Measurements from ENCODE around the gene COG7. TPM values are rescaled to one million over a fixed set of nuclear protein-coding genes. Genes with fewer than 3 reads are reported as not detected.

The COG7 gene
- total RNA-seq, 2 experiments from 2014 or later = 20.0 to 21.5 TPM

GRCh38 chr16:23380501-23380951, 72.5 kb downstream of the COG7 start:
- H3K27me3 Mint-ChIP-seq (ENCODE audit: low read depth) = no peaks in the 10 kb centered on the region
- ChIA-PET CTCF (no interaction called here), POLR2A (interaction anchor here (0.6 kb wide), 1 partner anchor 33 kb away, joined by 3 read pairs; no protein-coding TSS in a partner anchor)
- no peaks in the 10 kb centered on the region for H3K4me1 Mint-ChIP-seq (ENCODE audit: low read depth)
- no peak for ATAC-seq
- no peaks in the 10 kb centered on the region for H3K9me3 Mint-ChIP-seq (ENCODE audit: insufficient read depth)
- no peak overlapping the region for H3K4me3 Mint-ChIP-seq
- DNase-seq = no peak
- H3K36me3 Mint-ChIP-seq (ENCODE audit: low read depth) = no peaks in the 10 kb centered on the region
- H3K27ac Mint-ChIP-seq = no peak overlapping the region

DNA sequence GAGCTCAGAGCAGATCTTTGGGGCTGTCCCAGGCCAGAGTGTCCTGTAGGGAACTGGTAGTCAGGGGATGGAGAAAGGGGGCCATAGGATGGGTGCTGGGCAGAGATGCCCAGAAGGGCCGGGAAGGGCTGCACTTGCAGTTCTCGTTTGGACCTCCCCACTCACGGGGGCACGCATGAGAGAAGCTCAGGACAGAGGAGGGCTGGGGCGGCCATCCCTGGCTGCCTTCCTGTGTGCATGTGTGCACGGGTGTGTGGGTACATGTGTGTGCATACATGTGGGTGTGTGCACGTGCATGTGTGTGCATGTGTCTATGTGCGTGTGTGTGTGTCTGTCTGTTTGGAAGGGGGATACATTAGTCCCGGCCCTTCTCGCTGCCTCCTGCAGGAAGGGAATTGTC, 73.3 kb downstream of the COG7 start:
- ChIA-PET POLR2A (no interaction called here), CTCF (no interaction called here)
- H3K27me3 Mint-ChIP-seq (ENCODE audit: low read depth) = no peaks in the 10 kb centered on the region
- DNase-seq = no peak
- H3K4me1 Mint-ChIP-seq (ENCODE audit: low read depth) = no peaks in the 10 kb centered on the region
- H3K9me3 Mint-ChIP-seq (ENCODE audit: insufficient read depth) = no peaks in the 10 kb centered on the region
- no peak overlapping the region for H3K4me3 Mint-ChIP-seq
- H3K36me3 Mint-ChIP-seq (ENCODE audit: low read depth) = no peaks in the 10 kb centered on the region
- H3K27ac Mint-ChIP-seq = no peak overlapping the region
- no peak for ATAC-seq

- H3K27ac Mint-ChIP-seq = no peak overlapping the region
- H3K9me3 Mint-ChIP-seq (ENCODE audit: insufficient read depth) = no peaks in the 10 kb centered on the region
- ChIA-PET POLR2A (no interaction called here), CTCF (no interaction called here)
- no peaks in the 10 kb centered on the region for H3K36me3 Mint-ChIP-seq (ENCODE audit: low read depth)
- ATAC-seq (no peak), DNase-seq (no peak)
- no peak overlapping the region for H3K4me3 Mint-ChIP-seq
- H3K4me1 Mint-ChIP-seq (ENCODE audit: low read depth) = no peaks in the 10 kb centered on the region
- H3K27me3 Mint-ChIP-seq (ENCODE audit: low read depth) = no peaks in the 10 kb centered on the region
These were observed 74.1 kb downstream of the COG7 start for GRCh38 chr16:23378921-23379320.

DNA sequence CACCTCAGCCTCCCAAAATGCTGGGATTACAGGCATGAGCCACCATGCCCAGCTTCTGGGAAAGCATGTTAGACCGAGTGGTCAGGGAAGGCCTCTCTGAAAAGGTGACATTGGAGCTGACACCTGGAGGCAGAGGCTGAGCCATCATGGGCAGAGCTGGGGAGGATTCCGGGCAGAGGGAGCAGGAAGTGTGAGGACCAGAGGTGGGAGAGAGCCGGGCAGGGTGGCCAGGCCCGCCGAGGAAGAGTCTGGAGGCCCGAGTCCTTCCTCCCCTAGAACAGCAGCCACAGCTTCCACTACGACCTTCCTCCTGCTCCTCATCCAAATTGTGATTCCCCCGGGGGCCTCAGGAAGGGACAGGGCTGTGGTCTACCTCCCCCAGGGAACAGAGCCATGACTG, 74.7 kb downstream of the COG7 start:
- Mint-ChIP-seq H3K4me1 (ENCODE audit: low read depth) (no peaks in the 10 kb centered on the region), H3K4me3 (no peak overlapping the region), H3K27me3 (ENCODE audit: low read depth) (no peaks in the 10 kb centered on the region), H3K27ac (no peak overlapping the region), H3K9me3 (ENCODE audit: insufficient read depth) (no peaks in the 10 kb centered on the region), H3K36me3 (ENCODE audit: low read depth) (no peaks in the 10 kb centered on the region)
- ATAC-seq (no peak), DNase-seq (no peak)
- ChIA-PET POLR2A (no interaction called here), CTCF (no interaction called here)

DNA sequence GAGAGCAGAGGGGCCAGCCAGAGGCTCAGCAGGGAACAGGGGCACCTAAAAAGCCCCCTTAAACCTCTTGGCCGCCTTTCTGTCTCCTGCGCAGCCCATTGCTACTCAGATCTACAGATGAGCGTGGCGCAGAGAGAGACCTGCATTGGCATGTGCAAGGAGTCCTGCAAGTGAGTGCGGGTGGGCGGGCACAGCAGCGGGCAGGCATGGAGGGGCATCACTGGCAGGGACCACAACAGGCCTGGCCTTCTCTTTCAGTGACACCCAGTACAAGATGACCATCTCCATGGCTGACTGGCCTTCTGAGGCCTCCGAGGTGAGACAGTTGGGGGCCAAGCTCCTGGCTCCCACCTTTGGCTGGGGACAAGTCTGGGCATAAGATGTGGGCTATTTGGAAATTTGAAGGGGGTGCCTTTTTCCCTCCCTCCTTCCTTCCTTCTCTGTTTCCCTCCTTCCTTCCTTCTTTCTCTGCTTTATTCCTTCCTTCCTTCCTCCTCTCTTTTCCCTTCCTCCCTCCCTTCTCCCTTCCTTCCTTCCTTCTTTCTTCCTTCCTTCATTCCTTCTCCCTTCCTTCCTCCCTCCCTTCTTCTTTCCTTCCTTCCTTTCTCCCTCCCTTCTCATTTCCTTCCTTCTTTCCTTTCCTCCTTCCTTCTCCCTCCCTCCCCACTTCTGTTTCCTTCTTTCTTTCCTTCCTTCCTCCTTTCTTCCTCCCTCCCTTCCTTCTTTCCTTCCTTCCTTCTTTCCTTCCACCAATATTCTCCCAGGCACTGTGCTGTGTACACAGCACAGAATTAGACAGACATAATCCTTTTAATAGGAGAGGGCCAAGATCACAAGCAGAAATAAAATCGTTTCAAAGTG, 75.7 kb downstream of the COG7 start:
- no peaks in the 10 kb centered on the region for H3K4me1 Mint-ChIP-seq (ENCODE audit: low read depth)
- H3K27me3 Mint-ChIP-seq (ENCODE audit: low read depth) = no peaks in the 10 kb centered on the region
- ATAC-seq (no peak), DNase-seq (no peak)
- no peak overlapping the region for H3K4me3 Mint-ChIP-seq
- ChIA-PET POLR2A (no interaction called here), CTCF (no interaction called here)
- H3K36me3 Mint-ChIP-seq (ENCODE audit: low read depth) = no peaks in the 10 kb centered on the region
- no peaks in the 10 kb centered on the region for H3K9me3 Mint-ChIP-seq (ENCODE audit: insufficient read depth)
- H3K27ac Mint-ChIP-seq = no peak overlapping the region

DNA sequence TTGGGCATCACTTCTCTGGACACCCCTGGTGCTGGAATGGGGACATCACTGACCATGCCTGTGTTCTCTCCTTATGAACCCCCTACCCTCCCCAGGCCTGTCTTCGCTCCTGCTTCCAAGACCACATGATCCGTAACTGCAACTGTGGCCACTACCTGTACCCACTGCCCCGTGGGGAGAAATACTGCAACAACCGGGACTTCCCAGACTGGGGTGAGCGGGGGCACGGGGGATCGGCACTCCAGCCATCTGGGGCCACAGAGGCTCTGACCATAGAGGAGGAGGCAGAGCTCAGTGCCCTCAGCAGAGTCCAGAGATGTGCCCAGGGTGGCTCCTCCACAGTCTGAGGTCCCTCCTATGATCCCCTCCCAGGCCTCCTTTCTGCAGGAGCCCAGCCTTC, 77.3 kb downstream of the COG7 start:
- no peak for ATAC-seq
- no peaks in the 10 kb centered on the region for H3K9me3 Mint-ChIP-seq (ENCODE audit: insufficient read depth)
- no peak for DNase-seq
- no peak overlapping the region for H3K27ac Mint-ChIP-seq
- no peaks in the 10 kb centered on the region for H3K4me1 Mint-ChIP-seq (ENCODE audit: low read depth)
- no peaks in the 10 kb centered on the region for H3K36me3 Mint-ChIP-seq (ENCODE audit: low read depth)
- CTCF ChIA-PET = no interaction called here
- POLR2A ChIA-PET = no interaction called here
- H3K27me3 Mint-ChIP-seq (ENCODE audit: low read depth) = no peaks in the 10 kb centered on the region
- no peak overlapping the region for H3K4me3 Mint-ChIP-seq

DNA sequence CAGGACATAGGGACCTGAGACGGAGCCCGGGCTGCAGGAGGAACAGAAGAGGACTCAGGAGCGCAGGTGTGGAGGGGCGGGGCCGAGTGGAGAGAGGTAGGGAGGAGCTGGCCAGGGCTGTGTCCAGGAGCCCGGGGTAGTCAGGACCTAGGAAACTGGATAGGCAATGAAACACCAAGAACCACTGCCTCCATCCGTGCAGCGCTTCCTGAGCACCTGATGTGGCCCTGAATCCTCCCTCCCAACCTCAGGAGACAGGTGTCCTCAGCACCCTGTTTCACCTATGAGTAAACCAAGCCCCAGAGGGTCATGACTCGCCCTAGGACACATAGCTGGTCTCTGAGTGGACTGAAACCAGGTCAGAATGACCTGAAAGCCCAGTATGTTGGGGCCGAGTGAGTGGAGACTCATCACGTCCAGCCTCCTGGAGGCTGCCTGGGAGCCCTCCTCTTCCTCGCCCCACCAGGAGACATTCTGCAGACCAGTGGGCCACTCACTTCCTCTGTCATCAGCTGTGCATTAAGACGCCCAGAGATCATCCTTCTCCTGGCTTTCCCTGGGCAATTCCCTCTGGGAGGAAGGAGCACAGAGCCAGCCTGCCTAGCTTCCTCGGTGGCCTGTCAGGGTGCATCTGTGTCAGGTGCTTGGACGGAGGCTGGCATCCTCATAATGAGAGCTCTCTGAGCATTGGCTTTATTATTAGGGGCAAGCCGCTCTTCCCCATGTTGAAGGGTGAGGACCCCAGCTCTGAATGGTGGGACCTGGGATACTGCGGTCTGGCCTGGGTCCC, 78.1 kb downstream of the COG7 start:
- Mint-ChIP-seq H3K4me1 (ENCODE audit: low read depth) (no peaks in the 10 kb centered on the region), H3K4me3 (no peak overlapping the region), H3K36me3 (ENCODE audit: low read depth) (no peaks in the 10 kb centered on the region), H3K27ac (no peak overlapping the region), H3K9me3 (ENCODE audit: insufficient read depth) (no peaks in the 10 kb centered on the region), H3K27me3 (ENCODE audit: low read depth) (no peaks in the 10 kb centered on the region)
- DNase-seq = no peak
- ATAC-seq = no peak
- CTCF ChIA-PET = no interaction called here
- POLR2A ChIA-PET = interaction anchor here (0.6 kb wide), 1 partner anchor 32 kb away, joined by 3 read pairs; no protein-coding TSS in a partner anchor

DNA sequence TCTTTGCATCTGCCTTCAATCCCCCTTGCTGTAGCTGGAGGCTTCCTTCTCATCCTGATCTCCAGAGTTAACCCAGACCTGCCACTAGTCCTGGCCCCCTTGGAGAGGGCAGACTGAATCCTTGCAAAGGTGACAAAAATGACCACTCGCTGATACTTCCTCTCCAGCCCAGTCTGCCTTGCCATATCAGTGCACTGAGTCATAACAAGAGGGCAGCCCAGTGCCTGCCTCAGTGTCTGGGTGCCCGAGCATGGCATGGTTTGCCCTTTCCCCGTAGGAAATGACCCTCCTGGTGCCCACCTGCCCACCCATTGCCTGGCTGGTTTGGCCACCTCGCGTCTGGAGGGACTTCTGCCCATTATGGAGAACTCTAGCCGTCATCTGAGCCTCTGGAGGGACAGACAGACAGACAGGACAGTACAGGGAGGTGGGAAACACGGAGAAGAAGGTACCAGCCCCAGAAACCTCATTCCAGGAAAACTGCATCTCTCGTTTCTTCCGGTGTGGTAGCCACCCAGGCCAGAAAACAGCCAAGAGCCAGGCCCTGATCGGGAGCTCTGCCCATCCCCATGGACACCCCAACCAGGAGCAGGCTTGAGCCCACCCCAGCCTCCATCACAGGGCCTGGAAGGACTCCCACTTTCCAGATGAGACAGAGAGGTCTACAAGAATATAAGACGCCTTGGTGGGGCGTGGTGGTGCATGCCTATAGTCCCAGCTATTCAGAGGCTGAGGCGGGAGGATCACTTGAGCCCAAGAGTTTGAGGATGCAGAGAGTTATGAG, 79.4 kb downstream of the COG7 start:
- Mint-ChIP-seq H3K9me3 (ENCODE audit: insufficient read depth) (no peaks in the 10 kb centered on the region), H3K27me3 (ENCODE audit: low read depth) (no peaks in the 10 kb centered on the region), H3K4me1 (ENCODE audit: low read depth) (no peaks in the 10 kb centered on the region), H3K27ac (no peak overlapping the region), H3K4me3 (no peak overlapping the region), H3K36me3 (ENCODE audit: low read depth) (no peaks in the 10 kb centered on the region)
- ATAC-seq (no peak), DNase-seq (no peak)
- POLR2A ChIA-PET = no interaction called here
- CTCF ChIA-PET = no interaction called here

DNA sequence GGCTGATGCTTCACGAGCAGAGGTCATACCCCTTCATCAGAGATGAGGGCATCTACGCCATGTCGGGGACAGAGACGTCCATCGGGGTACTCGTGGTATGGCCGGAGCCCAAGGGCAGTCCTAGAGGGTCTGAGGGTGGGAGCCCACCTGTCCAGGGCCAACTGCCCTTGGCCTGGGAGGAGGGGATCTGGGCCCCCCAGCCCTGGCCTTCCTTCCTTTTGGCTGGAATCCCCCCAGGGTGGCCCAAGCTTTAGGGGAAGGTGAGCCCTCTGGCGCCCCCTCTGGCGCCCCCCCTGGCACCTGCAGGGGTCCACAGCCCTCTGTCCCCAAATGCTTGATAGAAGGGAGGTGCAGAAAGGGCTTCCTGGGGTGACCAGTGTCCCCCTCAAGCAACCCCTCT, 81.6 kb downstream of the COG7 start:
- no peak overlapping the region for H3K27ac Mint-ChIP-seq
- no peaks in the 10 kb centered on the region for H3K9me3 Mint-ChIP-seq (ENCODE audit: insufficient read depth)
- CTCF ChIA-PET = no interaction called here
- POLR2A ChIA-PET = no interaction called here
- no peak for DNase-seq
- H3K4me1 Mint-ChIP-seq (ENCODE audit: low read depth) = no peaks in the 10 kb centered on the region
- H3K4me3 Mint-ChIP-seq = no peak overlapping the region
- no peaks in the 10 kb centered on the region for H3K27me3 Mint-ChIP-seq (ENCODE audit: low read depth)
- ATAC-seq = no peak
- H3K36me3 Mint-ChIP-seq (ENCODE audit: low read depth) = no peaks in the 10 kb centered on the region

DNA sequence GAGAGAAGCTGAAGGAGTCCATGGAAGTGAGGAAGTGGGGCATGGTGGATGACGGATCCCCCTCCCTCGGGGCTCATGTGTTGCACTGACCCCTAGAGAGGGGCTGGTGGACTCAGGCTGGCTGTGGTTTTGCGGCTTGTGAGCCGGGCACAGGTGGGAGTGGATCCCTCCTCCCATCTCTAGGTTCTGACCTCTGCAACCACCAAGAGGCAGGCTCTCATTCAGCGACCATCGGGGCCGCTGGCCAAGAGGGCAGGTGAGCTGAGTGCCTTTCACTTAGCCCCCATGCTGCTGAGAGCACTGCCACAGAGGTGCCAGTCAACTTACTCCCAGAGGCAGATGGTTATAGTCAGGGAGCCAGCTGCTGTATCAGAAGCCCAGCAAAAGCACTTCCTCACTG, 83.6 kb downstream of the COG7 start:
- H3K4me3 Mint-ChIP-seq = no peak overlapping the region
- H3K36me3 Mint-ChIP-seq (ENCODE audit: low read depth) = no peaks in the 10 kb centered on the region
- no peak for ATAC-seq
- no peak for DNase-seq
- no peaks in the 10 kb centered on the region for H3K27me3 Mint-ChIP-seq (ENCODE audit: low read depth)
- H3K27ac Mint-ChIP-seq = no peak overlapping the region
- H3K9me3 Mint-ChIP-seq (ENCODE audit: insufficient read depth) = no peaks in the 10 kb centered on the region
- peaks cover 8% of the 10 kb centered on the region for H3K4me1 Mint-ChIP-seq (ENCODE audit: low read depth)
- CTCF ChIA-PET = no interaction called here
- POLR2A ChIA-PET = no interaction called here

- ChIA-PET CTCF (interaction anchor here (0.6 kb wide), 1 partner anchor 244 kb away, joined by 4 read pairs; no protein-coding TSS in a partner anchor), POLR2A (no interaction called here)
- Mint-ChIP-seq H3K27ac (no peak overlapping the region), H3K4me3 (no peak overlapping the region), H3K9me3 (ENCODE audit: insufficient read depth) (no peaks in the 10 kb centered on the region), H3K4me1 (ENCODE audit: low read depth) (peaks cover 8% of the 10 kb centered on the region), H3K36me3 (ENCODE audit: low read depth) (no peaks in the 10 kb centered on the region), H3K27me3 (ENCODE audit: low read depth) (no peaks in the 10 kb centered on the region)
- ATAC-seq (no peak), DNase-seq (no peak)
These were observed 84.5 kb downstream of the COG7 start for GRCh38 chr16:23368469-23368868.

GRCh38 chr16:23367988-23368387, 85.0 kb downstream of the COG7 start:
- ChIA-PET POLR2A (no interaction called here), CTCF (interaction anchor here (0.6 kb wide), 1 partner anchor 244 kb away, joined by 4 read pairs; no protein-coding TSS in a partner anchor)
- Mint-ChIP-seq H3K27me3 (ENCODE audit: low read depth) (no peaks in the 10 kb centered on the region), H3K4me3 (no peak overlapping the region), H3K9me3 (ENCODE audit: insufficient read depth) (no peaks in the 10 kb centered on the region), H3K27ac (no peak overlapping the region), H3K4me1 (ENCODE audit: low read depth) (peaks cover 8% of the 10 kb centered on the region), H3K36me3 (ENCODE audit: low read depth) (no peaks in the 10 kb centered on the region)
- ATAC-seq (no peak), DNase-seq (no peak)
